ENCODE measurements around the gene APELA.

GRCh38 chr4:164866817-164867490 lies 10.0 kb upstream of the APELA start:
- TF ChIP-seq CTCF (IDR thresholded peaks at IDR 0.05) (no peak), POLR2AphosphoS5 (IDR thresholded peaks at IDR 0.05) (no peak)

Data from suprapubic skin (tissue), 3 donors.